Measurements from ENCODE around the gene COQ8A.

- TF ChIP-seq CTCF (IDR thresholded peaks at IDR 0.05) (no peak), EZH2 (IDR thresholded peaks at IDR 0.05) (no peak), EZH2phosphoT487 (IDR thresholded peaks at IDR 0.05) (no peak)
Observed at GRCh38 chr1:226938903-226939437, 1.1 kb upstream of the COQ8A start.
